Common myeloid progenitor, CD34-positive (primary cell): ENCODE data around the gene PHKA2.
A peak's percentile ranks its signal among the peaks of the same experiment; 100 is the strongest.

Experiments
- CTCF ChIA-PET: fragments of 350-600 bp; sonication (Branson Sonifier 250); formaldehyde crosslinking; loops from one replicate; lab custom pipeline; 2021; ENCODE audit warnings: antibody characterized with exemption; lab: Charles Lee
- POLR2A ChIA-PET: fragments of 350-600 bp; sonication (Branson Sonifier 250); formaldehyde crosslinking; loops from one replicate; lab custom pipeline; 2021; ENCODE audit warnings: antibody characterized with exemption; lab: Charles Lee
- DNase-seq, 3 donors: peaks; one replicate each; pipeline versions ENCODE4 v3.0.0 to v3.0.0-alpha.2; 2013
- H3K27ac ChIP-seq, 2 experiments: 1 replicate in 1 of 2; 2 replicates in 1 of 2; pipeline ENCODE4 v1.7.0; 2013; ENCODE audit warnings: inconsistent platforms in 2 of 2, low read length in 2 of 2, mild to moderate bottlenecking in 2 of 2, low read depth in 1 of 2, moderate library complexity in 1 of 2; ENCODE audit not compliant: severe bottlenecking in 2 of 2, insufficient read depth in 1 of 2, poor library complexity in 1 of 2
- H3K27me3 ChIP-seq, 5 experiments: replicated peaks in 2 of 5; 1 replicate in 3 of 5; 2 replicates in 2 of 5; pipeline versions ENCODE4 v1.6.1 to v1.7.0; 2013; ENCODE audit warnings: low read length in 4 of 5, mild to moderate bottlenecking in 2 of 5, moderate library complexity in 2 of 5, inconsistent platforms in 1 of 5; ENCODE audit not compliant: insufficient read depth in 5 of 5, control insufficient read depth in 4 of 5
- H3K36me3 ChIP-seq, 4 experiments: 1 replicate in 2 of 4; 2 replicates in 2 of 4; pipeline versions ENCODE4 v1.6.1 to v1.7.0; 2013; ENCODE audit warnings: low read length in 3 of 4, control low read depth in 1 of 4, mild to moderate bottlenecking in 1 of 4; ENCODE audit not compliant: control insufficient read depth in 4 of 4, insufficient read depth in 4 of 4
- H3K4me1 ChIP-seq, 4 experiments: 1 replicate in 3 of 4; 2 replicates in 1 of 4; pipeline versions ENCODE4 v1.6.1 to v1.7.1; 2013; ENCODE audit warnings: low read length in 3 of 4, mild to moderate bottlenecking in 3 of 4, control low read depth in 1 of 4, inconsistent platforms in 1 of 4, moderate library complexity in 1 of 4; ENCODE audit not compliant: control insufficient read depth in 4 of 4, insufficient read depth in 4 of 4; ENCODE audit errors: control extremely low read depth in 1 of 4
- H3K4me3 ChIP-seq, 7 experiments: 1 replicate in 4 of 7; 2 replicates in 3 of 7; pipeline versions ENCODE4 v1.5.1 to v1.7.0; 2013; ENCODE audit warnings: mild to moderate bottlenecking in 7 of 7, low read length in 6 of 7, moderate library complexity in 6 of 7, inconsistent platforms in 2 of 7, low read depth in 2 of 7, control low read depth in 1 of 7; ENCODE audit not compliant: insufficient read depth in 4 of 7, control insufficient read depth in 1 of 7; ENCODE audit errors: extremely low read depth in 1 of 7
- H3K9me3 ChIP-seq, 5 experiments: 1 replicate in 4 of 5; 2 replicates in 1 of 5; pipeline versions ENCODE4 v1.6.1 to v1.7.1; 2013; ENCODE audit warnings: low read length in 4 of 5, mild to moderate bottlenecking in 2 of 5, inconsistent platforms in 1 of 5, low read depth in 1 of 5, moderate library complexity in 1 of 5; ENCODE audit not compliant: control insufficient read depth in 4 of 5, insufficient read depth in 2 of 5; ENCODE audit errors: control extremely low read depth in 1 of 5
- WGBS: methylation state at CpG from one replicate; pipeline ENCODE4 v1.1.5; 2013; ENCODE audit not compliant: insufficient coverage; 5-methylcytosine and 5-hydroxymethylcytosine counted together

The PHKA2 gene

DNA sequence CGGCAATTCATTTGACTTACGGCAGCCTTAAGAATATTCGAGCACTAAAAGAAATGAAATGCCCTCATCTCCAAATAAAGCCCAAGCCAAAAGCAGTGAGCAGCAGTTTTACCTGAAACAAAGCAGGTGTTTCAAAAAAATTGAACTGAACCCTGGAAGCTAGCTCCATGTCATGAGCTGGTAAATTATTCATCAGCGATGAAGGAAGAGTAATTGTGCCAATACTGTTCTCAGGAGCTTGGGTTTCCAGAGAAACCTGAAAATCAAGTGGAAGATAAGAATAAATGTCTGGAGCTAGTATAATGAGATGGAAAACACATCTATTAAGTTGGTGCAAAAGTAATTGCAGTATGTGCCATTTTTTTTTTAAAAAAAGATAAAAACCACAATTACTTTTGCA, 24.0 kb upstream of the PHKA2 start:
- H3K36me3 ChIP-seq: no peaks in the 10 kb centered on the region
- no peak overlapping the region for H3K4me3 ChIP-seq
- no peak for DNase-seq
- ChIA-PET POLR2A (interaction anchor here (0.7 kb wide), 1 partner anchor 1107 kb away, joined by 8 read pairs; no protein-coding TSS in a partner anchor), CTCF (interaction anchor here (0.6 kb wide), 1 partner anchor 719 kb away, joined by 5 read pairs; no protein-coding TSS in a partner anchor)
- H3K9me3 ChIP-seq: no peaks in the 10 kb centered on the region
- no peaks in the 10 kb centered on the region for H3K4me1 ChIP-seq
- no peak overlapping the region for H3K27ac ChIP-seq
- WGBS: 96% methylated on average over 4 of the region's 4 CpGs
- peaks cover 0 to 5% (median 0%) of the 10 kb centered on the region in 5 experiments for H3K27me3 ChIP-seq

DNA sequence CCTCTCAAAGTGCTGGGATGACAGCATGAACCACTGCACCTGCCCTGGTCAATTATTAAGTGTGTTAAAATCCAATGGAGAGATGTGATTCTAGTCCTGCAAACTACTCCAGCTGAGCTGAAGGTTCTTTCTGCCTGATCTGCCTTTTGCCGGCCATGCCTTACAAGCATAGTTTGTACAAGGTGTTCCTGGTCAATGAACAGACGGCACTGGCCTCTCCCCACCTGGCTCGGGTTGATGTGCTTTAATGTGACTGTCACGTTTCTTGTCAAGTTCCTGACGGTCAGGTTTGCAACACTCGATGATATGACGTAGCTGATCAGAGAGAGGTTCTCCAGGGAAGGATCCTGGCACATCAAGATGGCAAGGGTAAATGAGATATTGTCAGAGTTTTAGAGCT, 23.1 kb upstream of the PHKA2 start:
- Histone ChIP-seq H3K36me3 (no peaks in the 10 kb centered on the region), H3K4me3 (no peak overlapping the region), H3K27ac (no peak overlapping the region), H3K27me3 (no peaks in the 10 kb centered on the region), H3K9me3 (no peaks in the 10 kb centered on the region), H3K4me1 (no peaks in the 10 kb centered on the region)
- ChIA-PET POLR2A (no interaction called here), CTCF (no interaction called here)
- 100% methylated on average over 2 of the region's 7 CpGs for WGBS
- DNase-seq: no peak

DNA sequence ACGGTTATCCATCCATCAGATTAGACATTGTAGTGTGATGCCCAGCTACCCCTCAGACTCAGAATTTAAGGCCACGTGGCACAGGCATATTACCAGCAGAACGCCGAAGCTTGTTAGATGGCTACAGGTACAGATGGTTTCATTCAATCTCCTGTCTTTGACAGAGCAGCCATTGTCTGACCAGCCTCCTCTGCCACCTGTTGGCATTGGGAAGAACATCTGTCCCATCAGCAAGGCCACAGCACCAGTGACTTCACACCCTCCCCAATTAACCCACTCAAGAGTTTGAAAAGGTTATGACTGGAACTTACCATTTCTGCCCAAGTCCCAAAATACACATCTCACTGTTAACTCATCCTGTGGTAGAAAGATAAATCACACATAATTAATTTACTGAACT, 22.0 kb upstream of the PHKA2 start:
- H3K36me3 ChIP-seq: no peaks in the 10 kb centered on the region
- H3K27me3 ChIP-seq: no peaks in the 10 kb centered on the region
- CTCF ChIA-PET: no interaction called here
- peak in 2 of 3 donors; percentile 4 to 8 for DNase-seq
- H3K9me3 ChIP-seq: no peaks in the 10 kb centered on the region
- no peaks in the 10 kb centered on the region for H3K4me1 ChIP-seq
- H3K27ac ChIP-seq: no peak overlapping the region
- WGBS: 79% methylated on average over 4 of the region's 4 CpGs
- POLR2A ChIA-PET: no interaction called here
- H3K4me3 ChIP-seq: no peak overlapping the region

DNA sequence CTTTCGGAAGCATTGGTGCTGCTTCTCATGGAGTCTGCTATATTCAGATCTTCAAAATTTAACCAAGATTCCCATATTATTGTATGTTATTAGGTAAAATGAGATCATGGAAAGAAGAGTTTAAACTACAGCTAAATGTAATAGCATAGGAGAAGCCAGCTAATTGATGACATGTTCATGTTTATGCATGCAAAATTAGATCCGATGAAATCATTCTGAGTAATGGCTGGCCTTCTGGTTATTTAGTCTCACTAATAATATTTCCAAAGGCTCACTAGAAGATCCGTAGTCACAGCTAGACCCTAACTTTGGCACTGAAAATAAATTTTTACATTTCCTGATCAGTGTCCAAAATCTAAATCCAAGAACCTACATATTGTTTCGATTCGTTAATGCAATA, 19.8 kb upstream of the PHKA2 start:
- Histone ChIP-seq H3K4me3 (no peak overlapping the region), H3K27me3 (no peaks in the 10 kb centered on the region), H3K4me1 (no peaks in the 10 kb centered on the region), H3K27ac (no peak overlapping the region), H3K9me3 (no peaks in the 10 kb centered on the region), H3K36me3 (no peaks in the 10 kb centered on the region)
- WGBS: 91% methylated on average over 4 of the region's 5 CpGs
- ChIA-PET POLR2A (no interaction called here), CTCF (no interaction called here)
- DNase-seq: no peak

DNA sequence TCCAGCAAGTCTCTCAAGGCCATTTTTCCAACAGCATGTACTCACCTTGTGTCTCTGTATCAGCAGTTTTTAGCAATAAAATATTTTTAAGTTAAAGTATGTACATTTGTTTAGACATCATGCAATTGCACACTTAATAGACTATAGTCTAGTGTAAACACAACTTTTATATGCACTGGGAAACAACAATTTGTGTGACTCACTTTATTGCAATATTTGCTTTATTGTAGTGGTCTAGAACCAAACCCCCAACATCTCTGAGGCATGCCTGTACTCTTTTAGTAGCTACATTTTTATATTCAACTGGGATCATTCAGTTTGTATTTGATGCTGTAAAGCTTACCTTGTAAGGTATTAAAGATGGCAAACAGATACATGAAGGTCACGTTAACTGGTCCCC, 14.7 kb upstream of the PHKA2 start:
- POLR2A ChIA-PET: no interaction called here
- no peak overlapping the region for H3K27ac ChIP-seq
- no peak for DNase-seq

DNA sequence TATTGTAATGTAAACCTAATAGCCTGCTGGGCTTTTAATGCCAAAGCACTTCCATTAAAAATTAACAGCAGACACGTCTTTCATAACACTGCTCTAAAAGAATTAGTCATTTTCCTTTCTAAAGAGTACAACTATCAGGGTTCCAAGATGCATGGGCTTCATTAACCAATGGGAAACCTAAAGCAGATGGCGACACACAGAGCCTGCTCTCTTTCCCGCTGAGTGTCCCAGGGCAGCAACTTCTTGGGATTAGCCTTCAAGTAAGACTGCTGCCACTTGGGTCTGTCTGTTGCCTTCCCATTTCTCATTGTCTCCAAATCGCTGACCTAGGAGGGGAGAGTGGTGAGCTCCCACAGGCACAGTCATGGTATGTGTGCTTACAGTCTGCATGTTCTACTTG, 14.0 kb upstream of the PHKA2 start:
- 68% methylated on average over 4 of the region's 4 CpGs for WGBS
- no peaks in the 10 kb centered on the region for H3K9me3 ChIP-seq
- no peak overlapping the region for H3K27ac ChIP-seq
- DNase-seq: no peak
- no peak overlapping the region for H3K4me3 ChIP-seq
- ChIA-PET CTCF (no interaction called here), POLR2A (no interaction called here)
- H3K27me3 ChIP-seq: peaks cover 0 to 2% (median 0%) of the 10 kb centered on the region in 5 experiments
- H3K36me3 ChIP-seq: no peaks in the 10 kb centered on the region
- no peaks in the 10 kb centered on the region for H3K4me1 ChIP-seq

More for the DNA sequence above, 14.7 kb upstream of the PHKA2 start:
- Histone ChIP-seq H3K4me3 (no peak overlapping the region), H3K4me1 (no peaks in the 10 kb centered on the region), H3K9me3 (no peaks in the 10 kb centered on the region), H3K27me3 (peaks cover 0 to 2% (median 0%) of the 10 kb centered on the region in 5 experiments), H3K36me3 (no peaks in the 10 kb centered on the region)
- CTCF ChIA-PET: no interaction called here
- 60% methylated on average over 1 of the region's 1 CpG for WGBS

DNA sequence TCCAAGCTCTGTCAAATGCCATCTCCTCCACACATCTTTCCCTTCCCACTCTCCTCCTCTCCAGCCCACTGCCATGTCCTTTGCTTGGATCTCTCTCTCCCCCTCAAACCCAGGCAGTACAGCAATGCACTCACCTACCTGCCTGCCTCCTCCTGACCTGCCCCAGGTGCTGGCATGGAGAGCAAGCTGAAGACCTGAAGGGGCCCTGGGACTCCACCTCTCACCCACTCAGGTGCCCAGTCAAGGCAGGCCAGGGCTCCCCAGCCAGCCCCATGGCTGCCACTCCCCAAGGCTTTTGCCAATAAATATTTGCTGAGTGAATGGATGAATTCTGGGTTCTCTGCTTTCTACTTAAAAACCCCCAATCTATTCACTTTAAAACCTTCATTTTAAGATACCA, 12.6 kb upstream of the PHKA2 start:
- Histone ChIP-seq H3K27me3 (peaks cover 0 to 2% (median 0%) of the 10 kb centered on the region in 5 experiments), H3K27ac (no peak overlapping the region), H3K9me3 (no peaks in the 10 kb centered on the region), H3K4me1 (no peaks in the 10 kb centered on the region), H3K36me3 (no peaks in the 10 kb centered on the region), H3K4me3 (no peak overlapping the region)
- CTCF ChIA-PET: interaction anchor here (1.0 kb wide), 1 partner anchor 11 kb away, joined by 3 read pairs; no protein-coding TSS in a partner anchor
- no peak for DNase-seq
- POLR2A ChIA-PET: no interaction called here
